Fibroblast of mammary gland (primary cell): ENCODE measurements around the gene LLCFC1.

Experiments
- DNase-seq: peaks from one replicate; pipeline ENCODE4 v3.0.0-alpha.2; 2010; ENCODE audit warnings: low read depth
- H3K4me3 ChIP-seq: 2 replicates; pipeline ENCODE4 v1.5.1; 2011; ENCODE audit warnings: low read depth, mild to moderate bottlenecking, low read length, moderate library complexity; ENCODE audit not compliant: control insufficient read depth
- TF ChIP-seq, protein P1 (sequence below): conservative IDR thresholded peaks from 2 replicates; pipeline ENCODE4 v1.5.1; 2011; ENCODE audit warnings: low read depth, low read length, inconsistent platforms; ENCODE audit not compliant: control insufficient read depth, insufficient read depth

Gene LLCFC1

DNA sequence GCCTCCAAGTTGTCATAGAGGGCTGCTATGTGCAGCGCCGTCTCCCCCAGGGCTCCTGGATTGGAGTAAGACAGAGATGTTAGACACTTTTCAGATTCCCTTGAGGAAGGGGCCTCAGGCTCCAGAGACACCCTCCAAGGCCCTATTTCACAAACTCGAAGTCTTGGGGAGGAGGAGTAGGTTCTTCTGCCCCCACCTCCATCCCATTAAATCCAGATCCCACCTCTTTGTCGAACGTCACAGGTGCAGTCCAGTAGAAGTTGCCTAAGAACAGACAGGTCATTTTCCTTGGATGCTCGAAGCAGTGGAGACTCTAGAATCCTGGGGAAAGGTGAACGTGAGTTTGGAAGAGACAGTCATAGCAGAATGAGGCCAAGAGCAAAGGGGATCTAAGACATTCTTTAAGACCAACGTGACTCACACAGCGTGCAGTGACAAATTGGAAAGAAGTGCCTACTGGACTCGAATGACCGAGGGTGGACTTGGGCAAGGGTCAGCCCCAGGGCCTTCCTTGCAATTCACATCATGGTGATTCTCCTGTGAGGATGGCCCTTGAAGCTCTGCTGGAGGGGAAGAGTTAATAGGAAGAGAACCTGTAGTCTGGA is 9.1 kb upstream of the LLCFC1 start:
- no peak overlapping the region for H3K4me3 ChIP-seq
- DNase-seq: no peak
- TF ChIP-seq, protein P1, sequence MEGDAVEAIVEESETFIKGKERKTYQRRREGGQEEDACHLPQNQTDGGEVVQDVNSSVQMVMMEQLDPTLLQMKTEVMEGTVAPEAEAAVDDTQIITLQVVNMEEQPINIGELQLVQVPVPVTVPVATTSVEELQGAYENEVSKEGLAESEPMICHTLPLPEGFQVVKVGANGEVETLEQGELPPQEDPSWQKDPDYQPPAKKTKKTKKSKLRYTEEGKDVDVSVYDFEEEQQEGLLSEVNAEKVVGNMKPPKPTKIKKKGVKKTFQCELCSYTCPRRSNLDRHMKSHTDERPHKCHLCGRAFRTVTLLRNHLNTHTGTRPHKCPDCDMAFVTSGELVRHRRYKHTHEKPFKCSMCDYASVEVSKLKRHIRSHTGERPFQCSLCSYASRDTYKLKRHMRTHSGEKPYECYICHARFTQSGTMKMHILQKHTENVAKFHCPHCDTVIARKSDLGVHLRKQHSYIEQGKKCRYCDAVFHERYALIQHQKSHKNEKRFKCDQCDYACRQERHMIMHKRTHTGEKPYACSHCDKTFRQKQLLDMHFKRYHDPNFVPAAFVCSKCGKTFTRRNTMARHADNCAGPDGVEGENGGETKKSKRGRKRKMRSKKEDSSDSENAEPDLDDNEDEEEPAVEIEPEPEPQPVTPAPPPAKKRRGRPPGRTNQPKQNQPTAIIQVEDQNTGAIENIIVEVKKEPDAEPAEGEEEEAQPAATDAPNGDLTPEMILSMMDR: no peak

DNA sequence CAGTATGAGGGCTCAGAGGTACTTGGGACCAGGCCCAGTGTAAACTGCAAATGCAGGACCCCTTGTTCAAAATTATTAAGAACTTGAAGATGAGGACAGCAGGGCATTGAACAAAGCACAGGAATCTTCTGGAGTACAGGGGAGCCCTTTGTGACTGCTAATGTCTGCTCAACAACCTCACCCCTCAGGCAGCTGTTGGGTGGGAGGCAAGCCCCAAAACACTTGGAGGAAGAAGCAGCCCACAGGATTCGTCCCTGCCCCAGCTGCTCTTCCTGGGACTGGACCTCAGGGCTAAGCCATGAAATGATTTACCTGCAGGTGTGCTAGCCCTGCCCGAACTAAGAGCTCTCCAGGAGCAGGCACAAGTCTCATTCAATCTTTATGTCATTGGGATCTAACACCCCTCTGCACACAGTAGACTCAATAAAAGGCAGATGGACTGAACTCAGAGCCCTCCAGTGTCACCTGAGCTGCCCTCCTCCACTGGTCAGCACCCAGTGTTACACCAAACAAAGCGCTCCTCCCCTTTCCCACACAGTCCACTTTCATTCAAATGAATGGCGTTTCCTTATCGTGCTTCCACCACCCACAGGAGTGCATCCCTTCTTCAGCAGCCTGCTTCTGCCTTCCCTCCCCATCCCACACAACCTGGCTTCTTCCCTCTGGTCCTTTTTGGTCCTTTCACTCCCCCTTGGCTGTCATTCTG is 6.7 kb upstream of the LLCFC1 start:
- TF ChIP-seq, protein P1: no peak
- H3K4me3 ChIP-seq: no peak overlapping the region
- DNase-seq: no peak

DNA sequence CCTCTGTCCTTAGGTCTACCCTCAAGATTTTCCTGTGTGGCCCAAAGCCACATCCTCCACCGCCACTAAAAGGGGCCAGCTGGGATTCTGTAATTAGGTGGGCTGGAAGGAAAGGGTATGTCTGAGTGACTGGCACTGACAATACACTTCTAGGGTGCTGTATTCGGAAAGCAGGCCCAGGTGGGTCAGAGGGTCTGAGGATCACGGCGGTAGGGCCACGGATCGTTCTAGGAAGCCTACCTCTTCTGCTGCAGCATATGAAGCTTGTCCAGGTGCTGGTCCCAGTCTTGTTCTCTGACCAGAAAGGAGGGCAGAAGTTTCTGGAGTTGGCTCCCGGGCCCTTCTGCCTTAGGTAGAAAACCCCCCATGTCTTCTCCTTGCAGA is 6.2 kb upstream of the LLCFC1 start:
- H3K4me3 ChIP-seq: no peak overlapping the region
- TF ChIP-seq, protein P1: no peak
- no peak for DNase-seq

DNA sequence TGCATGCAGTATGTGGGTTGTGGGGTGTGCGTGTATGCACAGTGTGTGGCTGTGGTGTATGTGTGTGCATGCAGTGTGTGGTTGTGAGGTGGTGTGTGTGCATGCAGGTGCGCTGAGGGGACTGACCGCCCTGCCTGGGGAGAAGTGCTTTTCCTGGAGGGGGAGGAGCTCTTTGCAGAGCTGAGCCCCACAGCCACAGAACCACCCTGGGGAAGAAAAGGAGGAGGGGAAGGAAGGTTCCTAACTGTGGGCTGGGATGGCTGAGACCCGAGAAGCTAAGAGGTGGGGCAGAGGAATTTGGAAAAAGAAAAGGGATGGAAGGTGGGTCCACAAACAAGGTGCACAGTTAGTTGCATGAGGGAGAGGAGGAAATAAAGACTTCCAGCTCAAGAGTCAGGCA is 5.7 kb upstream of the LLCFC1 start, which contains the start of gene TRPV5:
Gene TRPV5 (minus strand): TSS at position 123 of the 400 bp plus-strand sequence. CDS start 287 bp downstream, outside the sequence.
- no peak within 1 kb of the TSS for H3K4me3 ChIP-seq
- TF ChIP-seq, protein P1: no peak
- no peak for DNase-seq

DNA sequence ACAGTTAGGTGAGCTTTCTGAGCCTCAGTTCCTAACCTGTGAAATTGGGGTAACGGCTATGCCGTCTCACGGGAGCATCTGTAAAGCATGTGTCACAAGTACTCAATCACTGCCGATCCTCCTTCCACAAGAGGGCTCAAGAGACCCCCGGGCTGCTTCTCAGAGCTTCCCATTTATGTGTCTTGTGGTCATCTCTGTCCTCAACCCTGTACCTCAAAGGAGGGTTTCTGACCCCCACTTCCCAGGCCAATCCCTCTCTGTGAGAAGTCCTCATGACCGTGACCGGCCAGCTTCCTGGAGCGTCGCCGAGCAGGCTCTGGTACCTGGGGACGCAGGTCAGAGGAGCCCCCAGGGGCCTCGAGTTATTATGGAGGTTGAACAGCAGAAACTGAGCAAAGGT is 5.2 kb upstream of the LLCFC1 start:
- DNase-seq: no peak
- H3K4me3 ChIP-seq: no peak overlapping the region
- TF ChIP-seq, protein P1: no peak

DNA sequence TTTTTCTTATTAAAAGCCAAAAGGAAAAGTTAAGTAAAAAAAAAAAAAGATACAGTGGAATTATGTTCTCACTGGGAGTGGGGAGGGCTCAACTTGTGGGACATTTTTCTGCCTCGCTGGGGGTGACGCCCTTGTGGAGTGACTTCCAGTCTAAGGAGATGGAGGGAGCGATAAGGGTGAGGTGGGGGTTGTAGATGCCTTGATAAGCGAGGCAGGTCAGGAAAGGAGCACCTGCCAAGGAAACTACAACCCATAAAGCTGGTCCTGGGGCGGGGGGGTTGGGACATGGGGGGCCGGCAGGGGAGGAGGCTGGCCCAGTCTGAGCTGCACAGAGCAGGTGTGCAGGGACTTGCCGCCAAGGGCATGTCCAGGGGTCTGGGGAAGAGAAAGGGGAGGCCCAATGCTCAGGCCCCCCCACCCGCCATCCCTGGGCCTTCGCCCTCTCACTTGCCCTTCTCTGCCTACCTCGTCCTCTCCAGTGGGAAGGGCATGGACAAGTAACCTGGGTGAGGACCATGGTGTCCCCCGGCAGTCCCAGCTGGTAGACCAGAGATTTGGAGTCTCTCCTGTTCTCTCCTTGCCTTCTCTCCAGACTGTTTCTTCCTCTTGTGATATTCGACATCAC is 3.2 kb upstream of the LLCFC1 start:
- H3K4me3 ChIP-seq: no peak overlapping the region
- TF ChIP-seq, protein P1: no peak
- no peak for DNase-seq
